ENCODE results near the gene UXT. TPM values are rescaled to one million over a fixed set of nuclear protein-coding genes. Genes with fewer than 3 reads are reported as not detected.
"Not testable (repeated sequence)": the region's sequence is repeated elsewhere in the genome, so short reads cannot be mapped to it uniquely, and the experiment has no call there.

The UXT gene
- total and polyA plus RNA-seq, 3 donors from 2014 or later = 63.8 to 79.9 (median 72.0) TPM

- Histone ChIP-seq H3K36me3 (ENCODE audit: low read depth, missing control alignments) (no peaks in the 10 kb centered on the region), H3K9me3 (no peaks in the 10 kb centered on the region), H3K27me3 (no peaks in the 10 kb centered on the region), H3K4me3 (no peak overlapping the region), H3K27ac (no peak overlapping the region), H3K4me1 (no peaks in the 10 kb centered on the region)
- intact Hi-C loops (cut with DNase I; ENCODE audit: low total_unique reads) = no loop called here
- no peak for TF ChIP-seq CTCF (IDR thresholded peaks at IDR 0.05)
- no peak for TF ChIP-seq POLR2A (IDR thresholded peaks at IDR 0.05)
- DNase-seq = no peak
- 81 to 85% methylated on average over 5 of the region's 5 CpGs for WGBS, 2 donors
Observed at GRCh38 chrX:47674776-47675175, 15.8 kb upstream of the UXT start.

- H3K36me3 ChIP-seq (ENCODE audit: low read depth, missing control alignments); H3K27me3 ChIP-seq; H3K9me3 ChIP-seq; H3K27ac ChIP-seq; H3K4me1 ChIP-seq; H3K4me3 ChIP-seq; DNase-seq; intact Hi-C loops (cut with DNase I; ENCODE audit: low total_unique reads): not testable (repeated sequence)
- 88 to 100% methylated on average over 4 of the region's 4 CpGs for WGBS, 2 donors
Observed at GRCh38 chrX:47665797-47666196, 6.8 kb upstream of the UXT start.

- DNase-seq = no peak
Observed at GRCh38 chrX:47664737-47665136, 5.8 kb upstream of the UXT start.

GRCh38 chrX:47662144-47662657, 3.2 kb upstream of the UXT start:
- Histone ChIP-seq H3K4me1 (no peaks in the 10 kb centered on the region), H3K27ac (no peak overlapping the region), H3K27me3 (no peaks in the 10 kb centered on the region), H3K36me3 (ENCODE audit: low read depth, missing control alignments) (no peaks in the 10 kb centered on the region), H3K9me3 (no peaks in the 10 kb centered on the region), H3K4me3 (no peak overlapping the region)
- intact Hi-C loops (cut with DNase I; ENCODE audit: low total_unique reads) = no loop called here
- no peak for TF ChIP-seq POLR2A (IDR thresholded peaks at IDR 0.05)
- no peak for TF ChIP-seq CTCF (IDR thresholded peaks at IDR 0.05)
- DNase-seq = no peak
- 100% methylated on average over 1 of the region's 1 CpG; no CpG with 5 or more reads in 1 of the 2 donors for WGBS, 2 donors

More at GRCh38 chrX:47664737-47665136, 5.8 kb upstream of the UXT start:
- Histone ChIP-seq H3K27ac (no peak overlapping the region), H3K4me3 (no peak overlapping the region), H3K27me3 (no peaks in the 10 kb centered on the region), H3K9me3 (no peaks in the 10 kb centered on the region), H3K36me3 (ENCODE audit: low read depth, missing control alignments) (no peaks in the 10 kb centered on the region), H3K4me1 (no peaks in the 10 kb centered on the region)
- intact Hi-C loops (cut with DNase I; ENCODE audit: low total_unique reads) = no loop called here
- 89 to 97% methylated on average over 4 to 5 of the region's 5 CpGs for WGBS, 2 donors
- TF ChIP-seq POLR2A (IDR thresholded peaks at IDR 0.05) (no peak), CTCF (IDR thresholded peaks at IDR 0.05) (no peak)

- Histone ChIP-seq H3K27me3 (no peaks in the 10 kb centered on the region), H3K9me3 (no peaks in the 10 kb centered on the region), H3K4me1 (no peaks in the 10 kb centered on the region), H3K36me3 (ENCODE audit: low read depth, missing control alignments) (no peaks in the 10 kb centered on the region), H3K27ac (no peak overlapping the region), H3K4me3 (no peak overlapping the region)
- no peak for DNase-seq
- intact Hi-C loops (cut with DNase I; ENCODE audit: low total_unique reads) = no loop called here
- TF ChIP-seq CTCF (IDR thresholded peaks at IDR 0.05) (no peak), POLR2A (IDR thresholded peaks at IDR 0.05) (no peak)
- WGBS, 2 donors = 94 to 100% methylated on average over 7 of the region's 7 CpGs
Observed at GRCh38 chrX:47661539-47661938, 2.6 kb upstream of the UXT start.

Measured in testis (tissue), 3 donors.